Endothelial cell of umbilical vein (primary cell): Measurements from ENCODE around the gene FRMD5.

Experiments used
- CTCF ChIP-seq, 2 donors: IDR thresholded peaks; 1 replicate in 1 of 2; 2 replicates in 1 of 2; pipeline ENCODE4 v1.5.1; 2011; ENCODE audit warnings: low read length in 2 of 2, mild to moderate bottlenecking in 2 of 2, moderate library complexity in 2 of 2, control low read depth in 1 of 2, inconsistent platforms in 1 of 2, low read depth in 1 of 2; ENCODE audit not compliant: insufficient read depth in 1 of 2; ENCODE audit errors: extremely low read depth in 1 of 2
- EZH2 ChIP-seq: IDR thresholded peaks from 2 replicates; pipeline ENCODE4 v1.6.1; 2012; ENCODE audit warnings: borderline replicate concordance, low read depth, mild to moderate bottlenecking, moderate library complexity, low read length, inconsistent platforms; ENCODE audit not compliant: severe bottlenecking
- JUN ChIP-seq: IDR thresholded peaks from 2 replicates; pipeline ENCODE4 v1.6.1; 2011; ENCODE audit warnings: borderline replicate concordance, low read depth; ENCODE audit not compliant: insufficient read length, insufficient read depth
- MAX ChIP-seq: IDR thresholded peaks from 2 replicates; pipeline ENCODE4 v1.6.1; 2011; ENCODE audit not compliant: insufficient read depth, insufficient read length
- MYC ChIP-seq: IDR thresholded peaks from one replicate; pipeline ENCODE4 v1.6.1; 2011; ENCODE audit warnings: mild to moderate bottlenecking, low read depth, low read length
- POLR2A ChIP-seq: IDR thresholded peaks from 2 replicates; pipeline ENCODE4 v1.6.1; 2012; ENCODE audit warnings: low read depth, mild to moderate bottlenecking, control low read depth, low read length
- POLR2AphosphoS5 ChIP-seq: IDR thresholded peaks from 2 replicates; pipeline ENCODE4 v1.6.1; 2012; ENCODE audit warnings: low read depth, mild to moderate bottlenecking, control low read depth, low read length, moderate library complexity; ENCODE audit not compliant: insufficient read depth

- TF ChIP-seq POLR2A (no peak), EZH2 (no peak), CTCF (IDR thresholded peaks at IDR 0.05; ENCODE audit: extremely low read depth in 1 of 2, insufficient read depth in 1 of 2, low read depth in 1 of 2, low read length in 2 of 2) (no peak), MYC (no peak), POLR2AphosphoS5 (no peak), MAX (no peak), JUN (peak; percentile 50)
Observed at GRCh38 chr15:43958861-43959330, 236.2 kb downstream of the FRMD5 start.
